K562 (cell line): ENCODE results near the gene FAM217B. TPM values are rescaled to one million over a fixed set of nuclear protein-coding genes. Genes with fewer than 3 reads are reported as not detected.

Experiments used
- ATAC-seq: fragments of 200-7000 bp; cut with Tn5 transposase; 3 replicates; pipeline ENCODE4 v1.9.1; 2020; ENCODE audit warnings: moderate library complexity
- BruUV-seq: library from RNA; stranded (reverse); fragments of 400-500 nt; replicated peaks from 2 replicates; lab custom pipeline; 2021; lab: Mats Ljungman, UMichigan
- CTCF ChIA-PET: fragments of 300-600 bp; formaldehyde crosslinking; extraction: SDS; loops from one replicate; lab custom pipeline; 2021; ENCODE audit warnings: low intra/inter-chr PET ratio; lab: Yijun Ruan, JAX
- POLR2A ChIA-PET: fragments of 300-600, 350-650 bp; sonication (Branson Sonifier 250); formaldehyde crosslinking; extraction: SDS; loops from one replicate; lab custom pipeline; 2021; ENCODE audit warnings: antibody characterized with exemption, inconsistent platforms; lab: Yijun Ruan, JAX
- DNase-seq, 4 experiments: peaks; one replicate each; pipeline versions ENCODE4 v3.0.0 to v3.0.0-alpha.2; 2011 to 2018; ENCODE audit warnings: low spot score in 3 of 4, mixed read lengths in 3 of 4; ENCODE audit errors: extremely low read depth in 1 of 4
- FAIRE-seq: peaks from 2 replicates; lab custom pipeline; 2011; peaks lifted over from hg19 to GRCh38; lab: Jason Lieb, UNC
- H2AFZ ChIP-seq: 2 replicates; pipeline ENCODE4 v1.6.0; 2011; ENCODE audit warnings: low read depth, low read length, control low read depth, inconsistent platforms
- H3K27ac ChIP-seq: fragments of 200-600 bp; 3 replicates; pipeline ENCODE4 v1.8.0; 2011; ENCODE audit warnings: low read depth, mild to moderate bottlenecking, control low read depth, inconsistent platforms, low read length, moderate library complexity, mixed read lengths; ENCODE audit errors: extremely low read depth
- H3K27me3 ChIP-seq, 2 experiments: fragments of 300-600 bp in 1 of 2; 2 replicates in 1 of 2; 3 replicates in 1 of 2; pipeline versions ENCODE4 v1.6.0 to v1.8.0; 2011; ENCODE audit warnings: inconsistent platforms in 2 of 2, low read length in 2 of 2, mild to moderate bottlenecking in 1 of 2, mixed read lengths in 1 of 2, moderate library complexity in 1 of 2; ENCODE audit not compliant: control insufficient read depth in 2 of 2, insufficient read depth in 2 of 2
- H3K36me3 ChIP-seq: fragments of 300-600 bp; 3 replicates; pipeline ENCODE4 v1.8.0; 2011; ENCODE audit warnings: mild to moderate bottlenecking, low read length, inconsistent platforms; ENCODE audit not compliant: control insufficient read depth, insufficient read depth
- H3K4me1 ChIP-seq, 2 experiments: fragments of 200-600 bp in 1 of 2; replicated peaks in 1 of 2; 2 replicates in 1 of 2; 3 replicates in 1 of 2; pipeline versions ENCODE4 v1.5.1 to v1.8.0; 2011; ENCODE audit warnings: inconsistent platforms in 2 of 2, low read length in 2 of 2, mild to moderate bottlenecking in 1 of 2, mixed read lengths in 1 of 2, moderate library complexity in 1 of 2; ENCODE audit not compliant: control insufficient read depth in 2 of 2, insufficient read depth in 2 of 2
- H3K4me2 ChIP-seq: 2 replicates; pipeline ENCODE4 v1.6.1; 2011; ENCODE audit warnings: low read length, control low read depth, inconsistent platforms, mixed read lengths; ENCODE audit not compliant: insufficient read depth
- H3K4me3 ChIP-seq: fragments of 200-600 bp; sonication (generic), shearing (Covaris generic); 2 replicates; pipeline ENCODE4 v1.5.1; 2016; ENCODE audit warnings: control low read depth, inconsistent platforms
- H3K79me2 ChIP-seq: fragments of 200-600 bp; 3 replicates; pipeline ENCODE4 v1.8.0; 2011; ENCODE audit warnings: low read length, inconsistent platforms; ENCODE audit not compliant: control insufficient read depth, insufficient read depth
- H3K9ac ChIP-seq, 2 experiments: 2 replicates each; pipeline versions ENCODE4 v1.6.0 to v1.6.1; 2011; ENCODE audit warnings: low read depth in 2 of 2, low read length in 2 of 2, control low read depth in 1 of 2, inconsistent platforms in 1 of 2, mild to moderate bottlenecking in 1 of 2, mixed read lengths in 1 of 2; ENCODE audit not compliant: insufficient read depth in 1 of 2
- H3K9me1 ChIP-seq: one replicate; pipeline ENCODE4 v1.6.0; 2011; ENCODE audit warnings: inconsistent platforms, mild to moderate bottlenecking, low read length, moderate library complexity; ENCODE audit not compliant: control insufficient read depth, insufficient read depth
- H3K9me3 ChIP-seq: replicated peaks from 2 replicates; pipeline ENCODE4 v1.5.1; 2011; ENCODE audit warnings: low read depth, low read length, inconsistent platforms; ENCODE audit not compliant: control insufficient read depth, insufficient read depth
- H4K20me1 ChIP-seq: replicated peaks from 2 replicates; pipeline ENCODE4 v1.6.1; 2011; ENCODE audit warnings: low read length, inconsistent platforms, mixed read lengths; ENCODE audit not compliant: control insufficient read depth, insufficient read depth
- ARHGAP35 ChIP-seq: fragments of 450-650 bp; IDR thresholded peaks from 2 replicates; pipeline ENCODE4 v1.6.1; 2018; ENCODE audit not compliant: partially characterized antibody
- E2F1 ChIP-seq: sonication (generic); formaldehyde crosslinking; IDR thresholded peaks from 2 replicates; pipeline ENCODE4 v1.8.1; 2023; ENCODE audit warnings: mild to moderate bottlenecking, missing genetic modification reagents, moderate library complexity
- MAFK ChIP-seq: IDR thresholded peaks from 2 replicates; pipeline ENCODE4 v1.6.1; 2011; ENCODE audit warnings: low read length, improper control_type of control experiment
- MTF1 ChIP-seq: fragments of 250-450 bp; sonication (Bioruptor Pico); IDR thresholded peaks from 2 replicates; pipeline ENCODE4 v1.9.0; 2021; ENCODE audit warnings: moderate library complexity, mild to moderate bottlenecking, inconsistent platforms, borderline replicate concordance
- PCBP1 ChIP-seq: fragments of 200-400 bp; formaldehyde crosslinking; IDR thresholded peaks from 2 replicates; pipeline ENCODE4 v1.6.1; 2018; ENCODE audit warnings: mild to moderate bottlenecking, low read depth, low read length; ENCODE audit not compliant: poor library complexity, severe bottlenecking
- POLR2AphosphoS2 ChIP-seq: IDR thresholded peaks from 2 replicates; pipeline ENCODE4 v1.6.1; 2012; ENCODE audit warnings: low read length, improper control_type of control experiment
- POU5F1 ChIP-seq: fragments of 150-350 bp; IDR thresholded peaks from 2 replicates; pipeline ENCODE4 v1.6.1; 2014; ENCODE audit warnings: borderline replicate concordance, low read length, low read depth, mild to moderate bottlenecking; ENCODE audit not compliant: partially characterized antibody
- ZNF584 ChIP-seq: fragments of 200-800 bp; sonication (Bioruptor generic); IDR thresholded peaks from 2 replicates; pipeline ENCODE4 v1.6.1; 2016; ENCODE audit warnings: low read depth, mild to moderate bottlenecking, missing genetic modification characterization, missing compliant biosample characterization
- WGBS: fragments of 100-300 bp; shearing (Covaris generic); methylation state at CpG from one replicate; pipeline ENCODE4 v1.1.6; 2016; ENCODE audit warnings: low coverage, mixed read lengths; ENCODE audit not compliant: insufficient coverage; ENCODE audit errors: missing lambda C conversion rate; 5-methylcytosine and 5-hydroxymethylcytosine counted together
- in situ Hi-C: fragments of 300-500 bp; cut with MboI; formaldehyde crosslinking; loops from 4 replicates; pipeline ENCODE4 v1.15.0; 2018; ENCODE audit warnings: inconsistent platforms, mixed read lengths
- intact Hi-C: fragments of 100-400 bp; cut with micrococcal nuclease; formaldehyde crosslinking; loops from 2 replicates; pipeline ENCODE4 v1.14.2; 2022
- polyA plus RNA-seq, 8 experiments: library from polyadenylated mRNA; depleted of rRNA in 4 of 8; stranded (reverse) in 5 of 8; unstranded in 3 of 8; fragments of >200 nt; fragmentation: Nextera tagmentation in 2 of 8; fragmentation: Illumina TruSeq in 1 of 8; extraction: Ambion mirVana in 2 of 8; extraction: Trizol in 1 of 8; gene quantifications; 2 replicates each; pipeline versions ENCODE4 v1.2.1 to v1.2.3, GENCODE V29; 2011 to 2014; ENCODE audit warnings: inconsistent platforms in 1 of 8, missing spikeins in 1 of 8
- total RNA-seq, 7 experiments: library from RNA; depleted of rRNA in 6 of 7; stranded (reverse); fragments of >200 nt in 6 of 7; fragmentation: Illumina TruSeq in 2 of 7; extraction: Trizol in 2 of 7; gene quantifications; 2 replicates each; pipeline versions ENCODE4 v1.2.1 to v1.2.3, GENCODE V29; 2011 to 2021; ENCODE audit warnings: low replicate concordance in 1 of 7
- TF ChIP-seq, protein P1 (sequence below): IDR thresholded peaks from 2 replicates; pipeline ENCODE4 v1.6.1; 2012; ENCODE audit warnings: low read depth, low read length, improper control_type of control experiment, borderline replicate concordance

Gene FAM217B
- total and polyA plus RNA-seq, 9 of the 15 experiments (the other 6 are each of a cell fraction or from before 2014, with no cell fraction given): 4.8 to 11.4 (median 6.9) TPM

DNA sequence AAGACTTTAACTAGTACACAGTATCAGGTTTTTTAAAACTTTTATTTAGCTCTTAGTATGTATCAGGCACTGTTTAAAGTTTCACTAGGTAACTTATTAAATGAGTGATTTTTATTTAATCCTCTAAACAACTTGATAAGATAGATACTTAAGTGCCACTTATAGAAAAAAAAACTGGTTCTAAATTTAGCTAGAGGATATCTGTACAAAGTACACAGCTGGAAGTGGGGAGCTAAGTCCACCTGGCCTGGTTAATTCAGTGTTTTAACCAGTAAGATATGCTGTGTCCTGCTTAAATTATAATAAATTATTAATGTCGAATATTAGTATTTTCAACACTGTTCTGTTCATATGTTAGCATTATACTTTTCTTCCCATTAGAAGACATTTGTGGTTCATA is 44.3 kb upstream of the FAM217B start (continued):
- no peak for TF ChIP-seq POLR2AphosphoS2
- TF ChIP-seq, protein P1, sequence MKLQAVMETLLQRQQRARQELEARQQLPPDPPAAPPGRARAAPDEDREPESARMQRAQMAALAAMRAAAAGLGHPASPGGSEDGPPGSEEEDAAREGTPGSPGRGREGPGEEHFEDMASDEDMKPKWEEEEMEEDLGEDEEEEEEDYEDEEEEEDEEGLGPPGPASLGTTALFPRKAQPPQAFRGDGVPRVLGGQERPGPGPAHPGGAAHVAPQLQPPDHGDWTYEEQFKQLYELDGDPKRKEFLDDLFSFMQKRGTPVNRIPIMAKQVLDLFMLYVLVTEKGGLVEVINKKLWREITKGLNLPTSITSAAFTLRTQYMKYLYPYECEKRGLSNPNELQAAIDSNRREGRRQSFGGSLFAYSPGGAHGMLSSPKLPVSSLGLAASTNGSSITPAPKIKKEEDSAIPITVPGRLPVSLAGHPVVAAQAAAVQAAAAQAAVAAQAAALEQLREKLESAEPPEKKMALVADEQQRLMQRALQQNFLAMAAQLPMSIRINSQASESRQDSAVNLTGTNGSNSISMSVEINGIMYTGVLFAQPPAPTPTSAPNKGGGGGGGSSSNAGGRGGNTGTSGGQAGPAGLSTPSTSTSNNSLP: no peak

- H3K9me1 ChIP-seq: no peaks in the 10 kb centered on the region
- H3K79me2 ChIP-seq: no peaks in the 10 kb centered on the region
- no peaks in the 10 kb centered on the region for H3K27me3 ChIP-seq
- WGBS: 0% methylated on average over 3 of the region's 3 CpGs
- DNase-seq (no peak), FAIRE-seq (no peak), ATAC-seq (no peak)
- TF ChIP-seq ZNF584 (CRISPR knock-in tag): no peak
- TF ChIP-seq MTF1 (CRISPR knock-in tag): no peak
- TF ChIP-seq MAFK: no peak
- no peak for TF ChIP-seq E2F1 (CRISPR knock-in tag)
- TF ChIP-seq POU5F1: no peak
- no peak for TF ChIP-seq PCBP1
- no peak for TF ChIP-seq ARHGAP35
- no peaks in the 10 kb centered on the region for H3K9me3 ChIP-seq
- H3K9ac ChIP-seq: no peak overlapping the region
- CTCF ChIA-PET: no interaction called here
- no peak overlapping the region for H3K4me3 ChIP-seq
- intact Hi-C loops (no loop called here), in situ Hi-C loops (no loop called here)
- H4K20me1 ChIP-seq: no peaks in the 10 kb centered on the region
- POLR2A ChIA-PET: no interaction called here
- no peak overlapping the region for H3K27ac ChIP-seq
- no peak overlapping the region for H2AFZ ChIP-seq
- BruUV-seq: no TSS peak
- no peaks in the 10 kb centered on the region for H3K4me1 ChIP-seq
- no peak overlapping the region for H3K4me2 ChIP-seq
- H3K36me3 ChIP-seq: no peaks in the 10 kb centered on the region
Measured at GRCh38 chr20:59902470-59902869, 37.7 kb upstream of the FAM217B start.
